Dendritic cell treated with granulocyte-macrophage colony-stimulating factor and Interleukin-4, amounts not matched to agents 40 ng/mL and 50 ng/mL, for 4 days (primary cell): ENCODE measurements around the gene PMP22.

ENCODE experiments used
- H3K27ac Mint-ChIP-seq: one replicate; pipeline ENCODE4 v1.8.0; 2022; ENCODE audit warnings: mild to moderate bottlenecking, mixed read lengths
- H3K27me3 Mint-ChIP-seq: one replicate; pipeline ENCODE4 v1.8.0; 2022; ENCODE audit warnings: mild to moderate bottlenecking, mixed read lengths
- H3K36me3 Mint-ChIP-seq: one replicate; pipeline ENCODE4 v1.8.0; 2022; ENCODE audit warnings: low read depth, mixed read lengths
- H3K4me1 Mint-ChIP-seq: one replicate; pipeline ENCODE4 v1.8.0; 2022; ENCODE audit warnings: low read depth, mixed read lengths
- H3K4me3 Mint-ChIP-seq: one replicate; pipeline ENCODE4 v1.8.0; 2022; ENCODE audit warnings: mild to moderate bottlenecking, moderate library complexity, mixed read lengths
- H3K9me3 Mint-ChIP-seq: one replicate; pipeline ENCODE4 v1.8.0; 2022; ENCODE audit warnings: mixed read lengths
- intact Hi-C: fragments of 100-400 bp; cut with micrococcal nuclease; formaldehyde crosslinking; loops from one replicate; pipeline ENCODE4 v1.15.0; 2022

The PMP22 gene

DNA sequence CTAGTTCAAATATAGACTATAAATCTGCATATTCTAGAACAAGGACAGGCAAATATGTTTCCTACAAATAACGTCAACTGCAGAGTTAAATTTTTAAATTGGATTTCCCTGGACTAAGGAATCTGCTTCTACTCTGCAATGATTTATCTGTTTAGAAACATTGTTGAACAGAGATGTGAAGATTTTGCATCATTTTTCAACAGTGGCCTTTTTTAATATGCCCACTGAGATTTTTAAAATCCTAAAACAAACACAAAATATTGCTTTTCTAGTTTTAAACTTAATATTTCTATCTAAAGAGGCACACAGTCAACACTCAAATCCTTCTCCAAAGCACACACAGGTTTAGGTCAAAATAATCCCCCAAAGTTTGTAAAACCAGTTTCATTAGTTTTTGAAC, 23.7 kb upstream of the PMP22 start:
- no peak overlapping the region for H3K27ac Mint-ChIP-seq
- H3K9me3 Mint-ChIP-seq = no peaks in the 10 kb centered on the region
- intact Hi-C loops = no loop called here
- no peaks in the 10 kb centered on the region for H3K36me3 Mint-ChIP-seq
- peaks cover 24% of the 10 kb centered on the region for H3K27me3 Mint-ChIP-seq
- no peaks in the 10 kb centered on the region for H3K4me1 Mint-ChIP-seq
- H3K4me3 Mint-ChIP-seq = no peak overlapping the region

DNA sequence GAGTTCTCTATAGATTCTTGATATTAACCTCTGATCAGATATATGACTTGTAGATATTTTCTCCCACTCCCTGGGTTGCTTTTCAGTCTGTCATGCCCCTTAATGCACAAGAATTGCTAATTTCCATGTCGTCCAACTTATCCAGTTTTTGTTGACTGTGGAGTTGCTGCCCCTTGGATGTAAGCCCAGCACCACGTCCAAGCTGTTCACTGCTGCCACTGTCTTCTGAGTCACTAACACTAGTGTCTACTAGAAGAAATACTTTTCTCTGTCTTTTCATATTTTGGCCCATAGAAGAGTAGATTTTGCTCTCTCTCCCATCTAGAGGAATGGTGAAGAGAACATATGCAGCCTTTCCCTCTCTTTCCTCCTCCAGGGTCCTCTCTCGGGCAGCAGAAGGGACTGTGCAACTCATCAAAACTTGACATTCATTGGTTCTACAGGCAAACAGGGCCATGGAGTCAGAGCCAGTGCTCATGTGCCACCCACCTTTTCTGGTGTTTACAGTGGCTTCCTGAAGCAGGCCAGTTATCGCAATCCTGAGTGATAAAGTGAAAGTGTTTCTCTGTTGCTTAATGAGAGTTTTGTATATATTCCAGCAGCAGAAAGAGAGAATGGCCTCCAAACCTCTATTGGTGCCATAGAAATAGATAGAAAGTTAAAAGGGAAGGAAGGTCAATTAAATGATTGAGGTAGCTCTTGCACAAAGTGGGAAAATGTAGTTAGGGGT, 22.6 kb upstream of the PMP22 start:
- intact Hi-C loops = no loop called here
- Mint-ChIP-seq H3K4me1 (no peaks in the 10 kb centered on the region), H3K27ac (no peak overlapping the region), H3K9me3 (no peaks in the 10 kb centered on the region), H3K36me3 (no peaks in the 10 kb centered on the region), H3K27me3 (peaks cover 29% of the 10 kb centered on the region), H3K4me3 (no peak overlapping the region)

DNA sequence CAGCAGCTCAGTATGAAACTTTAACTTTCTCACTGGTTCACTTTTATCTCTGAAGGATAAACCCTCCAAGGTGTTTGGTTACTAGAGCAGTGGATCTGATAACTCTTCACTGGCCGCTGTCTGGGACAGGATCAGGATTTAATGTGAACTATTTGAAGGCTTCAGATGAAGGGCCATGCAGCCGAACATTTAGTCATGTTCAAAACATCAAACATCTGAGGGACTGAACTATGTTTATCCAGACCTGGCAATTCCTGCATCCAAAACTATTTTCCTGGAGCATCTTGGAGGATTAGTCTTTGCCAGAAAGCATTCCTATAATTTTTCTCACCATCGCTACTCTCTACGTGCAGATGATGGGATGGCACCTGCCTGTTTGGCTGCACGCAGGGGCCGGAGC, 20.3 kb upstream of the PMP22 start:
- Mint-ChIP-seq H3K9me3 (no peaks in the 10 kb centered on the region), H3K27me3 (peaks cover 35% of the 10 kb centered on the region), H3K27ac (no peak overlapping the region), H3K4me1 (no peaks in the 10 kb centered on the region), H3K4me3 (no peak overlapping the region), H3K36me3 (no peaks in the 10 kb centered on the region)
- intact Hi-C loops = no loop called here

DNA sequence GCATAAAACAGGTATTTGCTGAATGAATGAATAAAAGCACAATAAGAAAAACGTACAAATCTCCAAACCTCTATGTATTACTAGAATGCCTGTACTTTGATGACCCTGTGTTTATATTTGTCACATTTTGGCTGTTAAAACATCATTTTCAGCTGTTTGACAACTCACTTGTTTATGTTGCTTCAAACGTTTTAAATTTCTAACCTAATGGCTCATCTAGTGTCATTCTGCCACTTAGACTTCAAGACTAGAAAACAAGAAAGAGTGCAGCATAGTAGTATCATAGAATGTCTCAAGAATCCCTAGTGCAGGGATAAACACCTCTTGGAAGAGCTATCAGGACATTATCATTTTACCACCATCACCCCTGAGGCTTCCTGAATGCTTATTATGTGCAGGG, 19.4 kb upstream of the PMP22 start:
- Mint-ChIP-seq H3K4me1 (no peaks in the 10 kb centered on the region), H3K27ac (no peak overlapping the region), H3K36me3 (no peaks in the 10 kb centered on the region), H3K4me3 (no peak overlapping the region), H3K27me3 (peaks cover 33% of the 10 kb centered on the region), H3K9me3 (no peaks in the 10 kb centered on the region)
- intact Hi-C loops = no loop called here

DNA sequence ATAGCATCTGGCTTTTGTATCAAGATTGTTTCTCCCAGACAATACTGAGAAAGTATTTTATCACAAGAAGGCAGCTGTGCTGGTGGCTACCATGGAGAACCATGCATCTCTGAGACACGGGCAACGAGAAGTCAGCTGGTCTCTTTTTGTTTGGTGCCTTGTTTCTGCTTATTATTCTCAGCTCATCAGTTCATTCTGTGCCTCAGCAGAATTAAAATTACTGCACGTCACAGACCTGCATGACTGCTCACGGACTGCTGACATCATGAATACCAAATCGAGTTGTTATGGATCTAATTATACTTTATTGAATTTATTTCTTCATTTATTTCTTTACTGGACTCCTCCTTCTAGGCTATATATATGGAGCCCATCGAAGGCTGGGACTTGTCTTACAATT, 19.0 kb upstream of the PMP22 start:
- intact Hi-C loops = no loop called here
- no peaks in the 10 kb centered on the region for H3K4me1 Mint-ChIP-seq
- no peaks in the 10 kb centered on the region for H3K36me3 Mint-ChIP-seq
- no peak overlapping the region for H3K4me3 Mint-ChIP-seq
- no peaks in the 10 kb centered on the region for H3K9me3 Mint-ChIP-seq
- peaks cover 32% of the 10 kb centered on the region for H3K27me3 Mint-ChIP-seq
- no peak overlapping the region for H3K27ac Mint-ChIP-seq

DNA sequence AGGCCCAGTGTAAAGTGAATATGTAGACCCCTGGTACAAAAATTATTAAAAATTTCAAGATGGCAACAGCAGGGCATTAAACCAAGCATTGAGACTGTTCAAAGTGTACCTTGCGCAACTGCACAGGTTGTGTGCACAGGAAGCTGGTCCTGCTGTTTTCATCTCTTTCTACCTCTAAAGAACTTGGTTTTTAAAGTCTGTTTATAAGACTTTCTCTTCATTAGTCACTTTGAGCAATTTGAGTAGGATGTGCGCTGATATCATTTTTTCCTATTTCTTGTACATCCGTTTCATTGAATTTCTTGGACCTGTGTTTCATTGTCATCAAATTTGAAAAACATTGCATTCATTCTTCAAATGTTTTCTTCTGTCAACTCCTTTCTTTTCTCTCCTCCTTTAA, 16.8 kb upstream of the PMP22 start:
- Mint-ChIP-seq H3K36me3 (no peaks in the 10 kb centered on the region), H3K4me3 (no peak overlapping the region), H3K27me3 (peaks cover 33% of the 10 kb centered on the region), H3K27ac (no peak overlapping the region), H3K9me3 (no peaks in the 10 kb centered on the region), H3K4me1 (no peaks in the 10 kb centered on the region)
- intact Hi-C loops = no loop called here

DNA sequence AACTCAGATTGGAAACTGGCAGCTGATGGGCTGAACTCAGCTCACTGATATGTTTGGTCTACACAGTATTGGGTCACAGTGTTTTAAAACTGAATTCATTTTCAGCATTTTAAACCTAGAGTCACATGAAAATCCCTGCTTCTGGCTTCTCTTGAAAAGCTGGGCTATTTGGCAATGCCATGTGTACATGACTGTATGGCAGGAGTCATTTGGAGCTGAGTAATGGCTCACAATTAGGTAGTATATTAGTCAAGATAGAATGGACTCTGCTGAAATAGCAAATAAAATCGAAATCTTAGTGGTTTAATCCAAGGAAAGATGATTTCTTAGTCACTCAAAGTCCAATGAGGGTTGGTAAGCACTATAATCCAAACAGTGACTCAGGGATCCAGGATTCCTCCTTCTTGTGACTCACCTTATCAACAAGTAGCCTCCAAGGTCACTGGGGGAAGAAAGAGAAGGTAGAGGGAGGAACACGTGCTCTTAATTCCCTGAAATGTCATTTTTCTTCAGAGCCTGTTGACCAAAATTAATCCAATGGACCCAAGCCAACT, 13.9 kb upstream of the PMP22 start:
- intact Hi-C loops = no loop called here
- H3K36me3 Mint-ChIP-seq = no peaks in the 10 kb centered on the region
- no peak overlapping the region for H3K27ac Mint-ChIP-seq
- H3K4me3 Mint-ChIP-seq = no peak overlapping the region
- peaks cover 38% of the 10 kb centered on the region for H3K27me3 Mint-ChIP-seq
- H3K4me1 Mint-ChIP-seq = no peaks in the 10 kb centered on the region
- no peaks in the 10 kb centered on the region for H3K9me3 Mint-ChIP-seq

DNA sequence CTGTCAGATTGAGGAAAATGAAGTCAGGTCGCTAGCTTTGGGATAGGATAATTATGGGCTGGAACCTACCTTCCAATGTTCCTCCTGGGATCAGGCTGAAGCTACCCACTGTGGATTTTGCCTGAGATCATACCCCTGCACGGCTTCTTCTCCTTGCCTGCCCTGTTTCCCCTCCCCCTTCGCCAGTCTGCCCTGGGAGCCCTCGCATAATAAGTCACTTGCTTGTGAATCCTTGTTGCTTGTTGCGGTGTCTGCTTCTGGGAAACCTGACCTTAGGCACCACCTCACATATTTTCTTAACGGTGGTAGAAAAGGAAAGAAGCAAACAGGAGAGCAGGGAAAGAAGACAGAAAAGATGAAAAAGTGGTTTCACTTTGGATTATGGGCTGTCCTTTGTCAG, 13.3 kb upstream of the PMP22 start:
- intact Hi-C loops = no loop called here
- Mint-ChIP-seq H3K27me3 (peaks cover 34% of the 10 kb centered on the region), H3K36me3 (no peaks in the 10 kb centered on the region), H3K27ac (no peak overlapping the region), H3K4me3 (no peak overlapping the region), H3K9me3 (no peaks in the 10 kb centered on the region), H3K4me1 (no peaks in the 10 kb centered on the region)

DNA sequence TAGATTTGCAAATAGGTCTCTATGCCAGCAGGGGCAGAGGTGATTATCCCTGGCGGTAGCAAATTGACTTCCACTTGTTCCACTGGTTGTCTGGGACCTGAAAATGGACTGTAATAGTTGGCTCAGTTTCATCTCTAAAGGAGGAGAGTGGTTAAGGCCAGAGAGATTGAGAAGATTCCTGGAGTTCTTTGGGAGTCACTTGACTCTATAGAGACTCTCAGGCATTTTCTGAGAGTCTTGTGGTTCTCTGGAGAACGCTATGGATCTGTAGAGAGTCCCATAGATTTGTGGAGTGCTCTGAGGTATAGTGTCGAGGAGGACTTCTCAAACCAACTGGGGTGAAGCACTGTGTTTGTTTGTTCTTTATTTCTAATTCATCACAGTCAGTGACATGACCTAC, 8.9 kb upstream of the PMP22 start:
- H3K27me3 Mint-ChIP-seq = peaks cover 22% of the 10 kb centered on the region
- H3K4me3 Mint-ChIP-seq = no peak overlapping the region
- no peak overlapping the region for H3K27ac Mint-ChIP-seq
- H3K9me3 Mint-ChIP-seq = no peaks in the 10 kb centered on the region
- intact Hi-C loops = no loop called here
- no peaks in the 10 kb centered on the region for H3K36me3 Mint-ChIP-seq
- peaks cover 28% of the 10 kb centered on the region for H3K4me1 Mint-ChIP-seq

DNA sequence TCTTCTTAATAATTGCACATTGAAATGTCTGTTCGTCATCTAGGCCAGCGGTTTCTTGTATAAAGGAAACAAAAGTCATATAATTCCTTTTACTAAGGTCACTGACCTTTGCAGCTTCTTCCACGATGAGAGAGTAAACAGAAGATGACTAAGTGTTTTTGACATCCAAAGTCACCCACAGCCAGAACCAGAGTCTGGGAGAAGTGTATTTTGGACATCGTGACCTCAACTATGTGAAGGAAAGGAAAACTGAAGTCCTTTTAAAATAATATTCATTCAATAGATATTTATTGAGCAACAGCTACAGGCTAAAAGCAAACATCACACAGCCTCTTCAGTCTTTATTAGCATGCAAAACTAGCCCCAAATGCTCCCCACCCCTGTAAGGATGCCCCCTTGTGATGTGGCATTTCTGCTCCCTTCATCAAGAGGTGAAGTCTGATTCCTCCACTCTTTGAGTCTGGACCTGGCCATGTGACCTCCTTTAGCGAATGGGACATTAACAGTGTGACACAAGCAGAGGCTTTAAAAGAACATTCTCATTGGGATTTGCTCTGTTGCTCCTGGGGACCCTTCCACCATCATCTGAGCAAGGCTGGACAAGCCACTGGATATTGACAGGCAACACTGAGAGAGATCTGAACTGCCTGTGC, 8.1 kb upstream of the PMP22 start:
- no peaks in the 10 kb centered on the region for H3K36me3 Mint-ChIP-seq

DNA sequence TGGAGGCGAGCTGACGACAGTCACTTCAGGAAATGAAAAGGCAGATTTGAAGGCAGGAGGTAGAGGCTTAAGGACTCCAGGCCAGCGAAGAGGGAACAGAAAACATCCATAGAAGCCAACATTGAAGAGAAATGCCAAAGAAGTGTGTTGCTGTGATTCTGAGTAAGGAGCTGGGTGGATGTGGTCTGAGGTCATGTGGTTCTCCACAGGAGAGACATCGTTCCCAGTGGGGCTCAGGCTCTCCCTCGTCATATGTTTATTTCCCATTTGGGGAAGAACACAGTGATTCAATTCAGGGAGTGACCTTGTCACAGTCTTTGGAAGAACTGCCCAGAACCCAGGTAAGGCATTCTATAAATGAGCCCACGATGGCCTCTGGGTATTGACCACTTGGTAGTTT, 6.6 kb upstream of the PMP22 start:
- H3K36me3 Mint-ChIP-seq = no peaks in the 10 kb centered on the region
- H3K27ac Mint-ChIP-seq = peak overlapping the region; percentile 61

More for the DNA sequence above, 8.1 kb upstream of the PMP22 start:
- intact Hi-C loops = no loop called here
- Mint-ChIP-seq H3K4me3 (no peak overlapping the region), H3K27ac (no peak overlapping the region), H3K9me3 (no peaks in the 10 kb centered on the region), H3K4me1 (peaks cover 28% of the 10 kb centered on the region), H3K27me3 (peaks cover 25% of the 10 kb centered on the region)

DNA sequence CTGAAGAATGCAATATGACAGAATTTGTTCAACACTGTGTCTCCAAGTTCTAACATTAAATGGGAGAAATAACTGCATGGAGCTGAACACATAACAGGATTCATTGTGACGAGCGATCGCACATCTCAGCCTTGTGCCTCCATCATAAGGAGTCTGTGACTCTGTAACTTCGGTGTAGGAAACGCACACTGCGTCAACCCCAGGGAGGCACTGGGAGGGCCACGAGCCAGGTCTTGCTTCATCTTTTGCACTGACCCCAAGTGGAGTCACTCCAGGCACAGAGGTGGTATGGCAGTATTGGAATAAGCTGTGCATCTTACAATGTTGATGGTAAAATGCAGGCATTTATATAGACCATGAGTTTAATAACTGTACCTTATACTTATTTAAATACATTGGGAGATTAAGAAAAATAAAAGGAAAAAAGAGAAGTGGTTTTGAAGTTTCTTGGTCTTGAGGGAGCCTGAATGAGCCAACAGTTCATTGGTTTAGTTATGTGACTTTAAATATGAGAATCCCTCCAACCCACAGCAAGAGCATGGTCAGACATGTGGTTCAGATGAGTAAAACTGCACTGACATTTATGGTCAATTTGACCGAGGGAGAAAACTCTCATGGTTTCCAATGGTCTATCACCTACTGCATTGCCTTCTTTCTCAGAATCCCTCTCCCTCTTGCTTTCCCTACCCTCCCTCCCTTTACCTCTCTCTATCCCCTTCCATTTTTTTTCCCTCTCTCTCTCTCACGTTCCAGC, 5.7 kb upstream of the PMP22 start:
- H3K27ac Mint-ChIP-seq = peak overlapping the region; percentile 61
- peaks cover 32% of the 10 kb centered on the region for H3K4me1 Mint-ChIP-seq
- H3K36me3 Mint-ChIP-seq = no peaks in the 10 kb centered on the region
- H3K27me3 Mint-ChIP-seq = peaks cover 35% of the 10 kb centered on the region
- H3K4me3 Mint-ChIP-seq = no peak overlapping the region
- intact Hi-C loops = no loop called here
- no peaks in the 10 kb centered on the region for H3K9me3 Mint-ChIP-seq

More for the DNA sequence above, 6.6 kb upstream of the PMP22 start:
- intact Hi-C loops = no loop called here
- Mint-ChIP-seq H3K9me3 (no peaks in the 10 kb centered on the region), H3K4me3 (no peak overlapping the region), H3K27me3 (peaks cover 31% of the 10 kb centered on the region), H3K4me1 (peaks cover 28% of the 10 kb centered on the region)

DNA sequence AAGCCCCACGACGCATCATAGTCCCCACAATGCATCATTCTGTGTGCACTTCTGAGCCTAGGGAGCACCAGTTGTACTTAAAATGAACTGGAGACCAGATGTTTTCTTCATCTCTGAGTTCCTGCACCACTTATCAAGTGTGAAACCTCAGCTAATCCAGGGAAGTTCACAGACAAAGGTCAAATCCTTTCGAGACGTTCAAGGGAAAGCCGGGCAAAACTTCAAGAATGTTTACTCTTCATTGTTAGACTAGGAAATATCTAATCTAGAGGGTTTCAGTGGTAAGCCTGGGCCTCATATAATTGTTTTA, 4.6 kb upstream of the PMP22 start:
- H3K27ac Mint-ChIP-seq = no peak overlapping the region
- no peak overlapping the region for H3K4me3 Mint-ChIP-seq
- peaks cover 36% of the 10 kb centered on the region for H3K4me1 Mint-ChIP-seq
- intact Hi-C loops = no loop called here
- H3K27me3 Mint-ChIP-seq = peaks cover 46% of the 10 kb centered on the region
- no peaks in the 10 kb centered on the region for H3K36me3 Mint-ChIP-seq
- no peaks in the 10 kb centered on the region for H3K9me3 Mint-ChIP-seq

DNA sequence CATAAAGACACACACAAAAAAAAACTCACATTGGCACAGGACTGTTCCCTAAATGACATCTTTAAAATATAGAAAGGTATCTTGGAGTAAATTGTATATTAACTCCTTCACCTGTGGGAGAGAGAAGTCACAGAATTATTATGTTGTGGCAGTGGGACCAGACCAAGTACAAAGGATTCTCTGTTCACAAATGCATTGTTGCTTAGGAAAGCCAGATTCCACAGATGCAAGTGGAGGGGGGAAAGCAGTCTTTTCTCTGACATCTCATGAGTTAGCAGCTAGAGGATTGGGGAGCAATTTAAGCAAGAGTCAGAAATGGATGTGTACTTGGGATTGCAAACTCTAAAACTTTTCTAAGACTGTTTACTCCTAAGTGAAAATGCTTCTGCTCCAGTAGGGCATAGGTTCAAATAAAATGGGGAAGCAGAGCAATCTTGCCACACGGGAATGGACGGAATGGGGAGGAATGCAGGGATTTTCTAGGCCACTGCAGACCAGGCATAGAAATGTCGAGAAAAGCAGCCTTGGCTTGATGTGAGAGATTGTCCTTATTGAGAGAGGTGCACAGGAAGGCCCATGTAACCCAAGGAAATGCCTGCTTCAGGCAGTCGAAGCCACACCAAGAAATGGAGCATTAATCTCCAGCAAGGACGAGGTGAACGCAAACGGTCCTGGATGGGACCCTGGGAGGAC, 4.1 kb upstream of the PMP22 start:
- peaks cover 40% of the 10 kb centered on the region for H3K4me1 Mint-ChIP-seq
- no peaks in the 10 kb centered on the region for H3K36me3 Mint-ChIP-seq
- intact Hi-C loops = no loop called here
- no peak overlapping the region for H3K27ac Mint-ChIP-seq
- no peaks in the 10 kb centered on the region for H3K9me3 Mint-ChIP-seq
- peaks cover 50% of the 10 kb centered on the region for H3K27me3 Mint-ChIP-seq
- H3K4me3 Mint-ChIP-seq = no peak overlapping the region
